Activated CD4-positive, CD25-positive, alpha-beta regulatory T cell (primary cell): ENCODE results near the gene P4HB.

ENCODE experiments used
- DNase-seq, 4 experiments: peaks; one replicate each; lab custom pipeline; 2025; lab: John Stamatoyannopoulos, UW

The P4HB gene

DNA sequence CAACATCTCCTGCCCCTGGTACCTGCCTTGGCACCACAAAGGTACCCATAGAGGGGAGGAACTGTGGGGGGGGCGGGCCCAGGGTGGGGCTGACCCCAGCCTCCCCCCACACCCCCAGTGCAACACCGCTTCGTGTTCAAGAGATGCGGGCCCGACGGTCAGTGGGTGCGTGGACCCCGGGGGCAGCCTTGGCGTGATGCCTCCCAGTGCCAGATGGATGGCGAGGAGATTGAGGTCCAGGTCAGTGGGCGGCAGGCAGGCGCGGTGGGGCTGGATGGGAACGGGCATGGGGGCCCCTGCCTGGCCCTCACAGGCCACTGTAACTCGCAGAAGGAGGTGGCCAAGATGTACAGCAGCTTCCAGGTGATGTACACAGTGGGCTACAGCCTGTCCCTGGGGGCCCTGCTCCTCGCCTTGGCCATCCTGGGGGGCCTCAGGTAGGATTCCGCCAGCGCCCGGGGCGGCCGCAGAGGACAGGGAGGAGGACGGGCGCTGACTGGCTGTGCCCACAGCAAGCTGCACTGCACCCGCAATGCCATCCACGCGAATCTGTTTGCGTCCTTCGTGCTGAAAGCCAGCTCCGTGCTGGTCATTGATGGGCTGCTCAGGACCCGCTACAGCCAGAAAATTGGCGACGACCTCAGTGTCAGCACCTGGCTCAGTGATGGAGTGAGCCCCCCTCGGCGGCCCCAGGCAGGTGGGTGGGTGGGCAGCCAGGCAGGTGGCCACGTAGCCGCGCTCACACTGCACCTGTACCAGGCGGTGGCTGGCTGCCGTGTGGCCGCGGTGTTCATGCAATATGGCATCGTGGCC is 49.2 kb downstream of the P4HB start:
- no peak for DNase-seq

DNA sequence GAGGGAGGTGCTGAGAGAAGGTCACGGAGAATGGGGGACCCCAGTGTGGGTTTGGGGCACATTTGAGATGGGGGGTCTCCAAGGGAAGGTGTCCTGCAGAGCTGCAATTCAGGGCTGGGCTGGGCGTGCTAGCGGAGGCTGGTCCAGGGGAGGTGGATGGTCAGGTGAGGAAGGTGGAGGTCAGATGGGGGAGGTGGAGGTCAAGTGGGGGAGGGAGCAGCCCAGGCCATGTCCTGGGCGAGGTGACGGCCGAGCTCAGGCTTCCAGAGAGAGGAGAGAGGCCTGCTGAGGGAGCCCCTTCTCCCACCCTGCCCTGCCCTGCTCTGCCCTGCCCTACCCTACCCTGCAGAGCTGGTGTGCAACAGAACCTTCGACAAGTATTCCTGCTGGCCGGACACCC is 49.9 kb downstream of the P4HB start:
- no peak for DNase-seq

DNA sequence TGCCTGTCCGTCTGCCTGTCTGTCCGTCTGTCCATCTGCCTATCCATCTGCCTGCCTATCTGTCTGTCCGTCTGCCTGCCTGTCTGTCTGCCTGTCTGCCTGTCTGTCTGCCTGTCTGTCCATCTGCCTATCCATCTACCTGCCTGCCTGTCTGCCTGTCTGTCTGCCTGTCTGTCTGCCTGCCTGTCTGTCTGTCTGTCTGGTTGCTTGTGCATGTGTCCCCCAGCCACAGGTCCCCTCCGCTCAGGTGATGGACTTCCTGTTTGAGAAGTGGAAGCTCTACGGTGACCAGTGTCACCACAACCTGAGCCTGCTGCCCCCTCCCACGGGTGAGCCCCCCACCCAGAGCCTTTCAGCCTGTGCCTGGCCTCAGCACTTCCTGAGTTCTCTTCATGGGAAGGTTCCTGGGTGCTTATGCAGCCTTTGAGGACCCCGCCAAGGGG is 50.8 kb downstream of the P4HB start:
- DNase-seq: no peak

DNA sequence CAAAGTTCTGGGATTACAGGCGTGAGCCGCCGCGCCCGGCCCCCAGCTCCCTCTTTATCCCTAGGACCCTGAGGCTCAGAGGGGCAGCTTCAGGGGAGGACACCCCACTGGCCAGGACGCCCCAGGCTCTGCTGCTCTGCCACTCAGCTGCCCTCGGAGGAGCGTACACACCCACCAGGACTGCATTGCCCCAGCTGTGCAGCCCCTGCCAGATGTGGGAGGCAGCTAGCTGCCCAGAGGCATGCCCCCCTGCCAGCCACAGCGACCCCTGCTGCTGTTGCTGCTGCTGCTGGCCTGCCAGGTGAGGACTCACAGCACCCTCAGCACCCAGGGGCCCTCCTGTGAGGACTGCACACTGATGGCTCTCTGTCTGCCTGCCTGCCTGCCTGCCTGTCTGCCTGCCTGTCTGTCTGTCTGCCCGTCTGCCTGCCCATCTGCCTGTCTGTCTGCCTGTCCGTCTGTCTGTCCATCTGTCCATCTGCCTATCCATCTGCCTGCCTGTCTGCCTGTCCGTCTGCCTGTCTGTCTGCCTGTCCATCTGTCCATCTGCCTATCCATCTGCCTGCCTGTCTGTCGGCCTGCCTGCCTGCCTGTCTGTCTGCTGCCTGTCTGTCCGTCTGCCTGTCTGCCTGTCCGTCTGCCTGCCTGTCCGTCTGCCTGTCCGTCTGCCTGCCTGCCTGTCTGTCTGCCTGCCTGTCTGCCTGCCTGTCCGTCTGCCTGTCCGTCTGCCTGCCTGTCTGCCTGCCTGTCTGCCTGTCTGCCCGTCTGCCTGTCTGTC is 51.4 kb downstream of the P4HB start:
- DNase-seq: no peak

DNA sequence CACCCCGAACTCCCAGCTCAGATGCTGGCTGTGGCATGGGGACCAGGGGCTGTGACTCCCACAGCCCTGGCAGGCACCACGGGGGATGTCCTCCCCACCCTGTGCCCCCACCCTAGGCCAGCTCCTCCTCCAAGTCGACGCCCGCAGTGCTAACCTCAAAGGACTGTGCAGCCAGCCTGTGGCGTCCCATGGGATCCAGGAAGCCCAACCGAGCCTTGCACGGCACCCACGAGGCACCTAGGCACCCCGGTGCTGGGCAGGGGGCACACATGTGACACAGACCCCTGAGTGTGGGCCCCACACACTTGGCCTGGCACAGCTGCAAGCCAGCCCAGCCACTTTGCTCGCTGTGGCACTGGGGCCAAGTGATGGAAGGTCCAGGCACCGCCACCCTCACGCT is 52.5 kb downstream of the P4HB start:
- no peak for DNase-seq

DNA sequence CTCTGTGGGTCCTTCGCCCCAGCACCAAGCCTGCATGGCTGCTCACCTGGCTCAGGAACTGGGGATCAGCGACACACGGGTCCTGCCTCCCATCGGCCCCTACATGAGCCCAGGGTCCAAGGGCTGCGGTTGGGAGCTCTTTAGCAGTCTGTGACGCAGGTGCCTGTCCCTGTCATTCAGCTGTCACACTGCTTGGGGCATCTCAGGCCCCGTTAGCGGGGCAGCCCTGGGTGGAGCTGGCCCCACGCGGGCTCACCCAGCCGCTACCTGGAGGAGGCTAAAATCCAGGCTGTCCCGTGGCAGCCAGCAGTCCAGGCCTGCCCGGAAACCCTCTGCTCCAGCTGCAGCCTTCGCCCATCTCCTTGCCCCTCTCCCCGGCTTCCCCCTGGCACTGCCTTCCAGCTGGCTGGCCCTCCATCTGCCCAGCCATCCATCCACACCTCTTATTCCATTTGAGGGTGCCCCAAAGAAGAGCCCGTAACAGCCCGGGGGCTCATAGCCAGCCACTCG is 53.1 kb downstream of the P4HB start:
- DNase-seq: no peak

DNA sequence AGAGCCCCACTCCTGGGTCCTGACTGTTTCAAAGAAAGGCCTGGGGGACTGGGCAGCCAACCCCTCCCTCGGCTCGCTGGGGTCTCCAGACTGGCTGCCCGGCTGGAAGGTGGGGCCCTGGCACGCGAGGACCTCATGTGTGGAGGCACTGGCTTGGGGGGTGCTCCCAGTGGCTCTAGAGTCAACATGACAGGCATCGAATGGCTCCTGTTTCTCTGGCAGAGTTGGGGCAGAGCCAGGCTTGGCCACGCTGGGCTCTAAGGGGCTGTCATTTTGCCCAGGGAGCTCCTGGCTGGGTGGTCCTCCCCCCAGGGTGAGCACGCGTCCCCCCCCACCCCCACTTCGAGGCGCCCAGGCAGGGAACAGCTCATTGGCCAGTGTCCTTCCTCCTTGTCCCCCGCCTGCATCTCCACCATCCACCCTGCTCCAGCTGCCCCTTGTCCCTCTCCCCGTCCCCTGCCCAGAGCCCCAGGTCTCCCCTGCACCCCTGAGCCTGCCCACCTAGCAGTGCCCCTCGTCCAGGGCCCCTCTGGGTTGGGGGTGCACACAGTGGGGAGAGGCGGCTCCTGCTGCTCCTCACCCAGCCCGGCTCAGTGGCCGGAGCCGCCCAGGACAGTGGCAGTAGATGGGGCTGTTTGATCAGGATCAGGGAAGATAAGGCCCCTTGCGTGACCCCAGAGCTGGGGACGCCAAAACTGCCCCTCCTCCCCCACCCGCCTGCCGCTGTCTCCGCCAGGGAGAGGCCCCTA is 53.7 kb downstream of the P4HB start:
- DNase-seq: no peak

DNA sequence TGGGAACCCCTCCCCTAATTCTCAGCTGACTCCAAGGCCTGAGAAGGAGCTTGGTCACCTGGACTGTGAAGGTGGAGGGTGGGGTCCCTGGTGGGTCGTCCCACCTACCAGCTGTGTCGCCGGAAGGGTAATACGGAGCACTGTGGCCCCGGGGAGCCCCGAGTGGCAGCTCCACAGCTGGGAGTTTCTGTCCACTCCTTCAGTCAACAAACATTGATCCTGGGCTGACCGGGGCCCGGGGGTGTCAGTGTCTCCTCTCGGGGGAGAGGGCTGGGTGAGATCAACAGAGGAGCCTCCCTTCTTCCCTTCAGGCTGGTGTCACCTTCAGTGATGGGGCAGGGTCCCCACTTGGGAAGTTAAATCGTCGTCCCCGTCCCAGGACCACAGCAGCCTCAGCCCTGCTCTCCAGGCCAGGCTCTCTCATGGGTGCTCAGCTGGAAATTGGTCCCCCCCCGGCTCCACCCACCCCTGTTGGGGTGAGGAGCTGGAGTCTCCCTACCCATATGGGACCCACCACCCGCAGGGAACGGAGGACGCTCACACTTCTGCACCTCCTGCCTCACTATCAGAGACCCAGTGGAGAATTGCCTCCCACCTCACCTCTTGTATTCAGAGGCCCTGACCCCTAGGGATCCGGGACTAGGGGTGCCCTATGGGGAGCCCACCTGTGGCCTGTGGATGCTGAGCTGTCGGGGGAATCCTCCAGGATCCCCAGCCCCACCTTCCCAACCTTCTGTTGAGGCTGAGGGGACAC is 54.5 kb downstream of the P4HB start:
- DNase-seq: no peak

DNA sequence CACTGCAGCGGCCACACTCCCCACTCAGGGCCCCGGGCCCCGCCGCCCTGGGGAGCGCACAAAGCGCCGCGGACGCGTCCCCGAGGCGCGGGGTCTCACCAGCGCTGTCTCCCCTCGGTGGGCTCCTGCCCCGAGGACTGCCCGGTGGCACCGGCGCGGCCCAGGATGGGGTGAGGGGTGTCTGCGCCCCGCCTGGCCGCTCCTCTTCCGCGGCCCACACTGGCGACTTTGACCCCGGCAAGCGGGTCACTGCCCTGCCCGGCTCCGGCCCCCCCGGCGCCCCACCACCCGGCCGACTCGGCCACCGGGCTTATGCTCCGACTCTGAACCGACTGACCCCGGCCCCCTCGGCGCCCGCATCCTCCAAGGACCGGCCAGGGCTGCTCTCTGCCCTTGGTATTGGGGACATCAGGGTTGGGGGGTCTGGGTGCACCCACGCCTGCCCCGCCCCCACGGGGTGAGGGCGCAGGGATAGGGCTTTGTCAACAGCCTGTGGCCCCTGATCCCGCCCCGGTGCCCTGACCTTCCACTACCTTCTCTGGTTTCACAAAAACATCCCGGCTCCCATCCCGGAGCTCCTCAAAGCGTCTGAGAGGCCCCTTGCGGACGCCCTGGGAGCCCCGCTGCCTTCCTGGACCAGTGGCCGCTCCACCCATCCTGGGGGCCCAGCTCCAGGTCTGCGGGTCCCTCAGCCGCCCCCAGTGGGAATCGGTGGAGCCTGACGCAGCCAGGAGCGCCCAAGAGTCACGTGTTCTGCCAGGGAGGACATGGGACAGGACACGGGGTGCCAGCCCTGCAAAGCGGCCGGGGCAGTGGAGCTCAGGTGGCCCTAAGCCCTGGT is 55.6 kb downstream of the P4HB start:
- no peak for DNase-seq

DNA sequence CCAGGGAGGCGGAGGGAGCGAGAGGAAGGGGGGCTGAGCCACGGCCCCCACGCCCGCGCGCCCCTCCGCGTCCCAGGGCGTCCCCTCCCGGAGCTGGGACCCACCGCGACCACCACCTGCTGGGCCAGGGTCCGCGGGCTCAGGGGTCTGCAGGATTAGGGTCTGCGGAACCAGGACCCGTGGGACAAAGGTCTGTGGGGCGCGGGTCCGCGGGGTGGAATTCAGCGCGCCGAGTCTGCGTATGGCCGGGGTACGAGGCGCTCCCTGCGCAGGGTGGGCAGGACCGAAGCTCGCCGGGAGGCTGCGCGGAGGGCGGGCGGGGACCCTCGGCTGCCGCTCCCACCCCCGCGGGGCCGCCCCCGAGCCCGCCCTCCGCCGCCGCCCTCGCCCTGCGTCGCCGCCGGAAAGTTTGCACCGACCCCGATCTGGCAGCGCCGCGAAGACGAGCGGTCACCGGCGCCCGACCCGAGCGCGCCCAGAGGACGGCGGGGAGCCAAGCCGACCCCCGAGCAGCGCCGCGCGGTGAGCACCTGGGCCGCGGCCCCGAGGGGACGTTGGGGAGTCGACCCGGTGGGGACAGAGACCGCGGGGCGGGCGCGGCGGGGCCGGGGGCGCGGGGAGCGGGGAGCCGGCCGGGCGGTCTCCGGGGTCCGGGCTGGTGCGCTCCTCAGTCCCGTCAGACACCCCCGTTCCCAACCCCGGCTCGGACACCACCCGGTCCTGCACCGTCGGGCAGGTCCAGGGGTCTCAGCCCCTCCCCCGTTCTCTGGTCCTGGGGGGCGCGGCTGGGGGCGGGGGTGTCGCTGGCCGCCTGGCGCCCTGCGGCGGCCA is 56.4 kb downstream of the P4HB start, which contains the start of gene GCGR:
GCGR (plus strand) TSS at position 423 of the 831 bp plus-strand sequence. CDS start 4,869 bp downstream, outside the sequence.
- no peak for DNase-seq

DNA sequence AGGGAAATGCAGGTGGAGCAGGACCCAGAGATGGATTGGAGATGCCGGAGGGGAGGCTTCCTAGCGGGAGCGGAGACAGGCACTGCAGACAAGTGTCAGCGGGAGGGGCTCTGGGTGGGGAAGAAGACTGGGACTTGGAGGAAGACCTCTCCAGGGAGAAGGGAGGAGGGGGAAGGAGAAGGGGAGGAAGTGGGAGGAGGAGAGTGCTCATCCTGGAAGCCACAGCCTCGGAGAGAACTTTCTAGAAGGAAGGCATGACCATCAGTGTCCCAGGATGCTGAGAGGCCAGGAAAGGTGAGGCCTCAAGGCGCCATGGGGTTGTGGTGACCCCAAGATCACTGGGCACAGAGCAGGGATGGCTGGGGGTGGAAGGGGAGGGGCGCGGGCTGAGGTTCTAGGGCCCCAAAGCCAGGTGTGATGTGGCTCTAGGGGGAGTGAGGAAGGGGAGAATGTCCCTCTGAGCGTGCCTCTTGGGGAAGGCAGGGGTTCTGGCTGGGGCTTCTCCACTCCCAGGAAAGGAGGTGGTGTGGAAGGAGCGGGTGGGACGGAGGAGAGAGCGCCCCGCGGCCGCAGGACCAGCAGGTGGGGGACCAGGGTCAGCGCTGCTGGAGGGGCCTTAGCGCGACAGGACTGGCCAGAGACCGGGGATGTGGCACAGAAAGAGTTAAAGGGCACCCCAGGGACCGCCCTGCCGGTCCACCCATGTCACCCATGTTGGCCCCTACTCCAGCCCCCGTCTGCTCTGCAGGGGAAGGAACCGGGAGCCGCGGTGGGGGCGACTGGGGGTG is 57.3 kb downstream of the P4HB start:
- no peak for DNase-seq

DNA sequence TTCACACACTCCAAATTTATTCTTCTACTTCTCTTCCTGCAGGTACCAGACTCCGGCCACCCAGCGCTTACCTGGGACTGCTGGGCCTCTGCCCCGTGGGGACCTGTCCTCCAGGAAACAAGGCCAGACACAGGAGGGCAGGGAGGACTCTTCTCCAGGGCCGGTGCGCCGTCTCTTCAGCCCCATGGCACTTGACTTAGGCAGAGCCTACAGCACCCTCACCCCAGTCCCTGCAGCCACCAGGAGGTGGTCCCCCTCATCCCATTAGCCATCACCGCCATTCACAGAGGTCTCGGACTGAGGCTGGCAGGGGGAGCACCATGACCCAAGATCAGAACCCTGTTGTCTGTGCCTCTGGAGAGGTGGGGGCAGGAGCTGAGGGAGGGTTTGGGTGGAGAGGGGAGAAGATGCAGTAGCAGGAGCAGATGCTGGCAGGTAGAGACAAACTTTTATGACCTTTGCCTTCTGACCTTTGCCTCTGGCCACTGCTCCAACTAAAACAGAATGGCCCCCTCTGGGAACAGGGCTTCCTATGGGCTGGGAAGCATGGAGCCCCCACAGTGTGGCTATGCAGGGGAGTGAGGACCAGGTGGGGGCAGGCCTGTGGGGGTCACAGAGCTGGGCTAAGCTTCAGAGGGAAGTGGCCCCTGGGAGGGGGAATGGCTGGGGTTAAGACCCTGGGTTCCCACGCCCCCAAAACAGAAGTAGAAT is 58.1 kb downstream of the P4HB start:
- DNase-seq: no peak

DNA sequence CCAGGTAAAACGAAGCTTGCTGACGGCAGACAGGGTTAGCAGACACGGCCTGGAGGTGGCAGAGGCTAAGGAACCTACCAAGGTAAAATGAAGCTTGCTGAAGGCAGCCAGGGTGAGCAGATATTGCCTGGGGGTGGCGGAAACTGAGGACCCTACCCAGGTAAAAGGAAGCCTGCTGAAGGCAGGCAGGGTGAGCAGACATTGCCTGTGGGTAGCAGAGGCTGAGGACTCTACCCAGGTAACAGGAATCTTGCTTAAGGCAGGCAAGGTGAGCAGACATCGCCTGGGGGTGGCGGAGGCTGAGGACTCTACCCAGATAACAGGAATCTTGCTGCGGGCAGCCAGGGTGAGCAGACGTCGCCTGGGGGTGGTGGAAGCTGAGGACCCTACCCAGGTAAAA is 59.0 kb downstream of the P4HB start:
- no peak for DNase-seq

DNA sequence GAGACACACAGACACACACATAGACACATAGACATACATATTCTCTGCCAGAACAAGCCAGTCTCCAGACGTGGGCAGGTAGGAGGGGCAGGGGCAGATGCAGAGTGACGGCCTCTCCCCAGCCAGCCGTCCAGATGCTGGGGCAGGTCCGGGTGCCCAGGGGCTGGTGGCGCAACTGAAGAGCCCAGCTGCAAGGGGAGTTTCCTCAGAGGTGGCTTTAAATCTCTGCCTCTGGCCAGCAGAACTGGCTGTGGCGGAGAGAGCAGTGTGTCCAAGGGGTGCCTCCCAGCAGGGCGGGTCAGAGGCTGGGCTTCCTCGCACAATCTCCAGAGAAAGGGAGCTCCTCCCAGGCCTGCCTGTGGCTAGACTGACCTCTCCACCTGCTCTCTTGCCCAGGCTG is 65.8 kb downstream of the P4HB start:
- DNase-seq: no peak

DNA sequence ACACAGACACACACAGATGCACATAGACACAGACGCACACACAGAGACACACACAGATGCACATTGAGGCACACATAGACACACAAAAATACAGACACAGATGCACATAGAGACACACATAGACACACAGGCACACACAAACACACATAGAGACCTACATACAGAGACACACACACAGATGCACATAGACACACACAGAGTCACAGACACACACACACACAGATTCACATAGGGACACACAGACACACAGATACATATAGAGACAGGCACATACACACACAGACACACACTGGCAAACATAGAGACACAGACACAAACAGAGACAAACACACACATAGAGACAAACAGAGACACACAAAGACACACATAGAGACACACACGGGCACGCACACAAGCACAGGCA is 66.3 kb downstream of the P4HB start:
- no peak for DNase-seq
